ENCODE measurements around the gene EP400. TPM values are rescaled to one million over a fixed set of nuclear protein-coding genes. Genes with fewer than 3 reads are reported as not detected.

The EP400 gene
- total and polyA plus RNA-seq, 8 donors = 33.5 to 49.9 (median 41.4) TPM

- intact Hi-C loops (cut with DNase I) = no loop called here
- H3K4me1 ChIP-seq = peaks cover 0 to 22% of the 10 kb centered on the region in 2 donors
- H3K4me3 ChIP-seq = no peak overlapping the region
- no peak for TF ChIP-seq CTCF (IDR thresholded peaks at IDR 0.05)
- H3K27me3 ChIP-seq = no peaks in the 10 kb centered on the region
- H3K36me3 ChIP-seq = peaks cover 0 to 46% of the 10 kb centered on the region in 2 donors
- no peak overlapping the region for H3K27ac ChIP-seq
- DNase-seq (no peak), ATAC-seq (no peak)
- H3K9me3 ChIP-seq = no peaks in the 10 kb centered on the region
Observed at GRCh38 chr12:132081423-132081822, 131.7 kb downstream of the EP400 start.

GRCh38 chr12:132083614-132083940 is 133.8 kb downstream of the EP400 start:
- H3K27ac ChIP-seq = peak overlapping the region in 1 of 2 donors; percentile 88
- ATAC-seq (no peak), DNase-seq (no peak)
- peaks cover 0 to 31% of the 10 kb centered on the region in 2 donors for H3K36me3 ChIP-seq
- H3K27me3 ChIP-seq = no peaks in the 10 kb centered on the region
- no peaks in the 10 kb centered on the region for H3K9me3 ChIP-seq
- intact Hi-C loops (cut with DNase I) = no loop called here
- no peak for TF ChIP-seq CTCF (IDR thresholded peaks at IDR 0.05)
- H3K4me3 ChIP-seq = peak overlapping the region; percentile 82 to 94
- H3K4me1 ChIP-seq = peaks cover 0 to 23% of the 10 kb centered on the region in 2 donors

GRCh38 chr12:132083941-132084620 is 134.3 kb downstream of the EP400 start:
- peak; percentile 83 to 97 (median 92) for DNase-seq

GRCh38 chr12:132084621-132085290 is 135.0 kb downstream of the EP400 start:
- Histone ChIP-seq H3K9me3 (no peaks in the 10 kb centered on the region), H3K4me1 (peaks cover 0 to 23% of the 10 kb centered on the region in 2 donors), H3K27me3 (no peaks in the 10 kb centered on the region), H3K36me3 (peaks cover 0 to 23% of the 10 kb centered on the region in 2 donors), H3K27ac (peak overlapping the region; percentile 81 to 88), H3K4me3 (peak overlapping the region; percentile 82 to 94)
- peak; percentile 78 for ATAC-seq
- intact Hi-C loops (cut with DNase I) = no loop called here
- peak; percentile 28 to 92 (median 60) for DNase-seq
- TF ChIP-seq CTCF (IDR thresholded peaks at IDR 0.05) = no peak

More at GRCh38 chr12:132083941-132084620, 134.3 kb downstream of the EP400 start:
- H3K27me3 ChIP-seq = no peaks in the 10 kb centered on the region
- peaks cover 0 to 23% of the 10 kb centered on the region in 2 donors for H3K4me1 ChIP-seq
- TF ChIP-seq CTCF (IDR thresholded peaks at IDR 0.05) = peak in 1 of 2 donors; percentile 12
- peaks cover 0 to 29% of the 10 kb centered on the region in 2 donors for H3K36me3 ChIP-seq
- no peaks in the 10 kb centered on the region for H3K9me3 ChIP-seq
- intact Hi-C loops (cut with DNase I) = no loop called here
- ATAC-seq = peak; percentile 95
- H3K27ac ChIP-seq = peak overlapping the region; percentile 81 to 88
- peak overlapping the region; percentile 82 to 94 for H3K4me3 ChIP-seq

GRCh38 chr12:132085291-132085635 is 135.5 kb downstream of the EP400 start:
- intact Hi-C loops (cut with DNase I) = no loop called here
- peak in 1 of 4 donors; percentile 5 for DNase-seq
- Histone ChIP-seq H3K9me3 (no peaks in the 10 kb centered on the region), H3K27ac (peak overlapping the region; percentile 33 to 88), H3K36me3 (peaks cover 0 to 22% of the 10 kb centered on the region in 2 donors), H3K4me3 (peak overlapping the region; percentile 82 to 94), H3K27me3 (no peaks in the 10 kb centered on the region), H3K4me1 (peaks cover 0 to 23% of the 10 kb centered on the region in 2 donors)
- ATAC-seq = no peak
- no peak for TF ChIP-seq CTCF (IDR thresholded peaks at IDR 0.05)
